Measurements from ENCODE around the gene AKAP10.

GRCh38 chr17:19939993-19940721 lies 37.5 kb downstream of the AKAP10 start:
- TF ChIP-seq POLR2A (IDR thresholded peaks at IDR 0.05; ENCODE audit: low read length) (no peak), GATA1 (IDR thresholded peaks at IDR 0.05; ENCODE audit: low read depth, low read length) (no peak)

All from erythroblast (primary cell).